ENCODE results near the gene LCN1. TPM values are rescaled to one million over a fixed set of nuclear protein-coding genes. Genes with fewer than 3 reads are reported as not detected.
A peak's percentile ranks its signal among the peaks of the same experiment; 100 is the strongest.
"Not testable (repeated sequence)": the region's sequence is repeated elsewhere in the genome, so short reads cannot be mapped to it uniquely, and the experiment has no call there.

Gene LCN1
- total RNA-seq, 4 donors from 2014 or later: not detected

- H3K9me3 ChIP-seq: no peaks in the 10 kb centered on the region
- H3K4me1 ChIP-seq: no peaks in the 10 kb centered on the region
- H3K27ac ChIP-seq: no peak overlapping the region
- no peaks in the 10 kb centered on the region for H3K36me3 ChIP-seq
- H3K4me3 ChIP-seq: no peak overlapping the region
- no peak for TF ChIP-seq EP300 (IDR thresholded peaks at IDR 0.05)
- no peak for TF ChIP-seq CTCF (IDR thresholded peaks at IDR 0.05)
- no peak for TF ChIP-seq POLR2A (IDR thresholded peaks at IDR 0.05)
- TF ChIP-seq POLR2AphosphoS5 (IDR thresholded peaks at IDR 0.05): no peak
- WGBS: 80% methylated on average over 10 of the region's 30 CpGs
- peaks cover 56% of the 10 kb centered on the region for H3K27me3 ChIP-seq
- peak in 1 of 2 donors; percentile 62 for DNase-seq (ENCODE audit: low spot score in 2 of 2)
Observed at GRCh38 chr9:135526730-135527571, 5.7 kb downstream of the LCN1 start.

GRCh38 chr9:135528842-135529435 lies 7.7 kb downstream of the LCN1 start:
- WGBS: 92% methylated on average over 10 of the region's 10 CpGs
- H3K36me3 ChIP-seq, H3K9me3 ChIP-seq, H3K4me1 ChIP-seq, H3K27ac ChIP-seq, H3K4me3 ChIP-seq: not testable (repeated sequence)
- H3K27me3 ChIP-seq: peaks cover 48% of the 10 kb centered on the region
- peak in 1 of 2 donors; percentile 6 for DNase-seq (ENCODE audit: low spot score in 2 of 2)

- Histone ChIP-seq H3K27me3 (peaks cover 50% of the 10 kb centered on the region), H3K4me3 (no peak overlapping the region), H3K4me1 (no peaks in the 10 kb centered on the region), H3K9me3 (no peaks in the 10 kb centered on the region), H3K36me3 (no peaks in the 10 kb centered on the region), H3K27ac (no peak overlapping the region)
- 74% methylated on average over 5 of the region's 5 CpGs for WGBS
- no peak for DNase-seq (ENCODE audit: low spot score in 2 of 2)
- TF ChIP-seq CTCF (IDR thresholded peaks at IDR 0.05): no peak
- TF ChIP-seq EP300 (IDR thresholded peaks at IDR 0.05): no peak
- TF ChIP-seq POLR2A (IDR thresholded peaks at IDR 0.05): no peak
- TF ChIP-seq POLR2AphosphoS5 (IDR thresholded peaks at IDR 0.05): no peak
Observed at GRCh38 chr9:135530146-135530545, 8.9 kb downstream of the LCN1 start.

GRCh38 chr9:135531096-135531495 lies 9.9 kb downstream of the LCN1 start:
- no peak for TF ChIP-seq POLR2AphosphoS5 (IDR thresholded peaks at IDR 0.05)
- TF ChIP-seq CTCF (IDR thresholded peaks at IDR 0.05): no peak
- TF ChIP-seq POLR2A (IDR thresholded peaks at IDR 0.05): no peak
- TF ChIP-seq EP300 (IDR thresholded peaks at IDR 0.05): no peak
- Histone ChIP-seq H3K27me3 (peaks cover 47% of the 10 kb centered on the region), H3K4me3 (no peak overlapping the region), H3K27ac (no peak overlapping the region), H3K9me3 (no peaks in the 10 kb centered on the region), H3K4me1 (no peaks in the 10 kb centered on the region), H3K36me3 (no peaks in the 10 kb centered on the region)
- DNase-seq (ENCODE audit: low spot score in 2 of 2): peak in 1 of 2 donors; percentile 38
- 100% methylated on average over 2 of the region's 10 CpGs for WGBS

- Histone ChIP-seq H3K36me3 (no peaks in the 10 kb centered on the region), H3K9me3 (no peaks in the 10 kb centered on the region), H3K4me3 (no peak overlapping the region), H3K27ac (no peak overlapping the region), H3K27me3 (peaks cover 36% of the 10 kb centered on the region), H3K4me1 (no peaks in the 10 kb centered on the region)
- TF ChIP-seq EP300 (IDR thresholded peaks at IDR 0.05) (no peak), CTCF (IDR thresholded peaks at IDR 0.05) (no peak), POLR2A (IDR thresholded peaks at IDR 0.05) (no peak), POLR2AphosphoS5 (IDR thresholded peaks at IDR 0.05) (no peak)
- 93% methylated on average over 3 of the region's 3 CpGs for WGBS
- DNase-seq (ENCODE audit: low spot score in 2 of 2): no peak
Observed at GRCh38 chr9:135533113-135533512, 11.9 kb downstream of the LCN1 start.

Data from suprapubic skin (tissue), 4 donors.